22Rv1 (cell line): ENCODE data around the gene TCF25.

Source experiments
- ZFX ChIP-seq: fragments of 450-650 bp; IDR thresholded peaks from 2 replicates; pipeline ENCODE4 v1.6.1; 2017; ENCODE audit warnings: antibody characterized with exemption, borderline replicate concordance
- TF ChIP-seq, protein P1 (sequence below): fragments of 450-650 bp; IDR thresholded peaks from 2 replicates; pipeline ENCODE4 v1.5.1; 2017; ENCODE audit warnings: mild to moderate bottlenecking

DNA sequence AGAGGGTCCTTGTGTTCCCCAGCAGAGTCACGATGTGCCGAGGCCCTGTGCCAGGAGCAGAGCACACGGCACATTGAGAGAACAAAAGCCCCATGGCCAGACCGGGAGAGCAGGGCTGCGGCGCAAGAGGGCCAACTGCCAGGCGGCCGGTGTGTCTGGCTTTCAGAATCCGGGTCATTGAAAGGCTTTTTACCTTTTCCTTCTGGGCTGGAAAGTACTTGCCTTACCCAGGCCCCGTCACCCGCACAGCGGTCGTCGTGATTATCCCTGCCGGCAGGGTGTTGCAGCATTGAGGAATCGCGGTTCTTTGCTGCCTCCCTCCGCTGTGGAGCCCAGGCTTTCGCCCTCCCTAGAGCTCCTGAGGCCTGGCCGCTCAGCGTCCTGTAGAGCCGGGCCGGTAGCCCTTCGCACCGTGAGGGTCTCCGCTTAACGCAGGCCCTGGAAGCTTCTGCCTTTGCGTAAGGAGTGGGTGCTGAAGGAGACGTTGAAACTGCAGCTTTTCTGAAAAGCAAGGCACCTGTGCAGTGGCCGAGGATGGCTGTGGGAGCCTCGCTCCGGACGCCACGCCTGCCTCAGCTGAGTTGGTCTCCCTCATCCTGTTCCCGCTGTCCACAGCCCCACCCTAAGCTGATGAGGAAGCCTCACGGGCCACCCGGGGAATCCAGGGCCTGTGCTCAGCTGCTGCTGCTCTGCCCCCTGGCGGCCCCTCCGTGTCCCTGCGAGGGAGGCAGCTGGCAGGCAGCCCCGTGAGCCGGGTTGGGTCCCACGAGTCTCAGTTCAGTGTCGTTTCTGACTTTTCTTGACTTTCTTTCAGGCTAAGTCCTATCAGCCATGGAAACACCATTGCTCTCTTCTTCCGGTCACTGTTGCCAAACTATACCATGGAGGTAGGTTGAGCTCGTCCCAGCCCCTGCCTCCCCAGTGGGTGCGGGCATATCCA lies 36.7 kb downstream of the TCF25 start:
- TF ChIP-seq, protein P1, sequence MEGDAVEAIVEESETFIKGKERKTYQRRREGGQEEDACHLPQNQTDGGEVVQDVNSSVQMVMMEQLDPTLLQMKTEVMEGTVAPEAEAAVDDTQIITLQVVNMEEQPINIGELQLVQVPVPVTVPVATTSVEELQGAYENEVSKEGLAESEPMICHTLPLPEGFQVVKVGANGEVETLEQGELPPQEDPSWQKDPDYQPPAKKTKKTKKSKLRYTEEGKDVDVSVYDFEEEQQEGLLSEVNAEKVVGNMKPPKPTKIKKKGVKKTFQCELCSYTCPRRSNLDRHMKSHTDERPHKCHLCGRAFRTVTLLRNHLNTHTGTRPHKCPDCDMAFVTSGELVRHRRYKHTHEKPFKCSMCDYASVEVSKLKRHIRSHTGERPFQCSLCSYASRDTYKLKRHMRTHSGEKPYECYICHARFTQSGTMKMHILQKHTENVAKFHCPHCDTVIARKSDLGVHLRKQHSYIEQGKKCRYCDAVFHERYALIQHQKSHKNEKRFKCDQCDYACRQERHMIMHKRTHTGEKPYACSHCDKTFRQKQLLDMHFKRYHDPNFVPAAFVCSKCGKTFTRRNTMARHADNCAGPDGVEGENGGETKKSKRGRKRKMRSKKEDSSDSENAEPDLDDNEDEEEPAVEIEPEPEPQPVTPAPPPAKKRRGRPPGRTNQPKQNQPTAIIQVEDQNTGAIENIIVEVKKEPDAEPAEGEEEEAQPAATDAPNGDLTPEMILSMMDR: peak; percentile 95
- TF ChIP-seq ZFX: no peak
